AG04449 (cell line): Measurements from ENCODE around the gene ZDHHC12.

Source experiments
- CTCF ChIA-PET: fragments of 350-600 bp; formaldehyde crosslinking; extraction: SDS; loops from one replicate; lab custom pipeline; 2021; ENCODE audit warnings: antibody characterized with exemption; lab: Yijun Ruan, JAX
- POLR2A ChIA-PET: fragments of 400-600, 350-600 bp; formaldehyde crosslinking; extraction: SDS; loops from one replicate; lab custom pipeline; 2020; ENCODE audit warnings: antibody characterized with exemption, inconsistent platforms; lab: Yijun Ruan, JAX
- DNase-seq: peaks from one replicate; pipeline ENCODE4 v3.0.0-alpha.2; 2010; ENCODE audit warnings: low read depth, low spot score
- H3K4me3 ChIP-seq: 2 replicates; pipeline ENCODE4 v1.5.1; 2011; ENCODE audit warnings: low read depth, mild to moderate bottlenecking, control low read depth, low read length
- CTCF ChIP-seq: IDR thresholded peaks from one replicate; pipeline ENCODE4 v1.5.1; 2011; ENCODE audit warnings: mild to moderate bottlenecking, moderate library complexity, low read length, control low read depth, inconsistent platforms; ENCODE audit not compliant: insufficient read depth; ENCODE audit errors: missing control alignments

ZDHHC12 gene

GRCh38 chr9:128768606-128769005 is 44.7 kb upstream of the ZDHHC12 start:
- H3K4me3 ChIP-seq: no peak overlapping the region
- POLR2A ChIA-PET: no interaction called here
- TF ChIP-seq CTCF: no peak
- CTCF ChIA-PET: interaction anchor here (1.1 kb wide), 1 partner anchor 9 kb away, joined by 3 read pairs; no protein-coding TSS in a partner anchor
- no peak for DNase-seq

DNA sequence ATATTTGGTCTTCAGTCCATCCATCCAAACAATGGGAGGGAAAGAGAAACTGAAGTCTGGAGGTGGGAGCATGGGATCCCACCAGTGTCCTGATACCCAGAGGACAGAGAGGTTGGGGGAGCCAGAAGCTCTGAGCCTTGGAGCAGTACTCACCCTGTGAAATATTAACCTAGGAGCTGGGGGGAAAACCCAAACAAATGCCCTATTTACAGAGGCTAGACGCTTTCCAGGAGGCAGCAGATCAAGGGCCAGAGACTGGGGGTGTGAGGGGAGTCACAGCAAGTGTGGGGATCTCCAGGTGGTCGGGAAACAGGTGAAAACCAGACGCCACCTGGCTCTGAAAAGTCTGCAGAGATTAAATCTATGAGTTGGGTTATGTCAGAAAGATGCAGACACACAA is 41.6 kb upstream of the ZDHHC12 start:
- H3K4me3 ChIP-seq: no peak overlapping the region
- TF ChIP-seq CTCF: no peak
- DNase-seq: no peak
- CTCF ChIA-PET: interaction anchor here (0.7 to 1.5 kb wide), 2 partner anchors 8 to 130 kb away, joined by 3 to 5 read pairs; no protein-coding TSS in a partner anchor
- POLR2A ChIA-PET: no interaction called here

DNA sequence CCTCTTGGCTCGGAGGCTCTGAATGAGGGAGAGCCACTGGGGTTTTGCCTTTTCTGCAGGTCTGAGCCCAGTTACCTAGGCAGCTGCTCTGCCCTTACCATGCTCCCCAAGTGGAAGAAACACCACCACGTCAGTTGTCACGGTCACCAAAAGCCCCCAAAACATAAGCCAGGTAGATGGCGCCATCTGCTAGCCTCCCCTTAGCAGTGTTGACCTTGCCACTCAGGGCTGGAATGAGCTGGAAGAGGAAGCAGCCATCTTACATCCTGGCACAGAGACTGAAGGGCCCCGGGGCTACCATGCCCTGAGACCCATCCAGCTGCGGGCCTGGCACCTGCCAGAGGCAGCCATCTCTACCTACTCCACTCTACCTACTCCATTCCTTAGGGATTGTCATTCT is 40.4 kb upstream of the ZDHHC12 start:
- no peak overlapping the region for H3K4me3 ChIP-seq
- no peak for TF ChIP-seq CTCF
- CTCF ChIA-PET: interaction anchor here (0.8 to 1.1 kb wide), 2 partner anchors 31 to 126 kb away, joined by 3 to 4 read pairs; no protein-coding TSS in a partner anchor
- POLR2A ChIA-PET: no interaction called here
- DNase-seq: no peak

DNA sequence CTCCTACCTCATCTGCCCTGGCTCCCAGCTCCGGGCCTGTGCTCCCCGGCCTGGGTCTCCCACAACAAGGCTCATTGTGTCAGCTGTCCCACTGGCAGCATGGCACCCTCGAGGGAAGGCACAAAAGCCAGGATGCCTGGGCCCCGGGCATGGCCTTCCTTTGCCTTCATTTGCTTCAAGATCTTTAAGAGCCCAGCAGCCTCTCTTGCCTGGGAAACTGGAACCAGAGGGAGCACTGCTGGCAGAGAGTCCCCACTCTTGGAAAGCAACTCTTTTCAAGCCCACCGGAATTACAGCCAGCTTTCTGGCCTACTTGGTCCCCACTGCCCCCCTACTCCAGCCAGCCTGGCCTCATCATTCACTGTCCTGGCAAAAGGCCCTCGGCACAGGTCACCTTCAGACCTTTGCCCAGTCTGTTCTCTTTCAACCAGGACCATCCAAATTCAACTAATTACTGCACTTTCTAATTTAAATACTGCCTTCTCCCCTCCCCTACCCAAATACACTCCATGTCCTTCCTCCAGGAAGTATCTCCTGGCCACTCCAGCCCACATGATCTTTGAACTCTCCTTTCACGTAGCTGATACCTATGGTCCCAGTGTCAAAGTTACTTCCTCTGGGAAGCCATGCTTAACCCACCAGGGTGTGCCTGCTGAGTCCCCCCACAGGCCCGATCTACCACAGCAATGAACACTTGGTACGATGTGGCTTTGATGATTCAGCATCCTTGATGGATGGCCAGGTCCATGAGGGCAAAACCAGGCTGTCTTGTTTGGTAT is 38.9 kb upstream of the ZDHHC12 start:
- POLR2A ChIA-PET: no interaction called here

GRCh38 chr9:128757602-128758001 is 33.7 kb upstream of the ZDHHC12 start:
- no peak for TF ChIP-seq CTCF
- CTCF ChIA-PET: interaction anchor here (0.6 to 1.7 kb wide), 4 partner anchors 8 to 171 kb away, joined by 3 to 5 read pairs (median 4); no protein-coding TSS in a partner anchor
- H3K4me3 ChIP-seq: no peak overlapping the region
- POLR2A ChIA-PET: no interaction called here
- no peak for DNase-seq

More for the DNA sequence above, 38.9 kb upstream of the ZDHHC12 start:
- no peak for DNase-seq
- no peak overlapping the region for H3K4me3 ChIP-seq
- TF ChIP-seq CTCF: no peak
- CTCF ChIA-PET: interaction anchor here (0.9 to 2.8 kb wide), 2 partner anchors 19 to 30 kb away, joined by 3 to 8 read pairs; no protein-coding TSS in a partner anchor

- no peak overlapping the region for H3K4me3 ChIP-seq
- TF ChIP-seq CTCF: no peak
- no peak for DNase-seq
- ChIA-PET POLR2A (no interaction called here), CTCF (interaction anchor here (3.0 kb wide), 1 partner anchor 20 kb away, joined by 15 read pairs; no protein-coding TSS in a partner anchor)
Measured at GRCh38 chr9:128753627-128754026, 29.7 kb upstream of the ZDHHC12 start.
